ENCODE results near the gene KLHDC10. TPM values are rescaled to one million over a fixed set of nuclear protein-coding genes. Genes with fewer than 3 reads are reported as not detected.
"Not testable (repeated sequence)": the region's sequence is repeated elsewhere in the genome, so short reads cannot be mapped to it uniquely, and the experiment has no call there.

KLHDC10 gene
- total RNA-seq, 2 donors from 2014 or later, result 18.7 to 34.7 TPM

DNA sequence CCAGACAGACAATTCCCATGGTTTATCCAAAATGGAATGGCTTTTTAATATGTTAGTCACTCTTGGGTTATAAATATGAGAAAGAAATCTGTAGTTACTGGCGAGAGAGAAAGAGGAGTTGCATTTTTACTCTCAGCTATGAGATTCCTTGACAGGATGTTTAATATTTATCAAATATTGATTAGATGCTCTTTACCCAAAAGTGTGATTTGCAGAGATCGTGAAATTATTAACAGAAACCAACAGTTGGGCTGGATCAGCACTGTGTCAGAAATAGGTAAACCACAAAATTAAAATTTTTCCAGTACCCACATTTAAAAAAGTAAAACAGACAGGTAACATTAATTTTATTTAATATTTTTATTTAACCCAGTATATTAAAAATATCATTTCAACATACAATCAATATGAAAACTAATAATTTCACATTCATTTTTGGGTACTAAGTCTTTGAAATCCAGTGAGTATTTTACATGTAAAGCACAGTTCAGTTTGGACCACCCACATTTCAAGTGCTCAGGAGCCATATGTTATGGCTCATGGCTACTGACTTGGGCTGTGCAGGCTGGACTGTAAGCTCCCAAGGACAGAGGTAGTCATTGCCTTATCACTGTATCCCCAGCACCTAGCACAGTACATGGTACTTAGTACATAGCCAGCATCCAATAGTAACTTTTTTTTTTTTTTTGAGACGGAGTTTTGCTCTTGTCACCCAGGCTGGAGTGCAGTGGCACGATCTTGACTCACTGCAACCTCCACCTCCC, 42.5 kb downstream of the KLHDC10 start:
- intact Hi-C loops (cut with DNase I), result no loop called here
- H3K4me3 ChIP-seq, result no peak overlapping the region

DNA sequence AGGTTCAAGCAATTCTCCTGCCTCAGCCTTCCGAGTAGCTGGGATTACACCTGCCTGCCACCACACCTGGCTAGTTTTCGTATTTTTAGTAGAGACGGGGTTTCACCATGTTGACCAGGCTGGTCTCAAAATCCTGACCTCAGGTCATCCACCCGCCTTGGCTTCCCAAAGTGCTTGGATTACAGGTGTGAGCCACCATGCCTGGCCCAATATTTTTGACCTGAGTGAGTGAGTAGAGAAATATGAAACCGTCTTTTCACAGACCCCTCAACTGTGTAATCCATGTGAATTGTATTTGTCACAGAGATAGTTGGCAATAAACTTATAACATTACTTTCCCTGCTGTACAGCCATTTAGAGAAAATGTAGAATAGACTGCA, 43.1 kb downstream of the KLHDC10 start:
- intact Hi-C loops (cut with DNase I); DNase-seq (ENCODE audit: low spot score); H3K36me3 ChIP-seq; H3K27ac ChIP-seq; H3K4me1 ChIP-seq (replicated peaks); H3K27me3 ChIP-seq (replicated peaks; ENCODE audit: insufficient read depth); H3K9me3 ChIP-seq; H3K4me3 ChIP-seq: not testable (repeated sequence)
- WGBS, result 95% methylated on average over 5 of the region's 5 CpGs

More for the DNA sequence above, 42.5 kb downstream of the KLHDC10 start:
- WGBS, result 87% methylated on average over 4 of the region's 4 CpGs
- H3K36me3 ChIP-seq, result no peaks in the 10 kb centered on the region
- no peak for DNase-seq (ENCODE audit: low spot score)
- no peaks in the 10 kb centered on the region for H3K4me1 ChIP-seq (replicated peaks)
- no peaks in the 10 kb centered on the region for H3K9me3 ChIP-seq
- H3K27me3 ChIP-seq (replicated peaks; ENCODE audit: insufficient read depth), result no peaks in the 10 kb centered on the region
- TF ChIP-seq POLR2A (IDR thresholded peaks at IDR 0.05) (no peak), POLR2AphosphoS5 (IDR thresholded peaks at IDR 0.05) (no peak)
- TF ChIP-seq, protein P1, sequence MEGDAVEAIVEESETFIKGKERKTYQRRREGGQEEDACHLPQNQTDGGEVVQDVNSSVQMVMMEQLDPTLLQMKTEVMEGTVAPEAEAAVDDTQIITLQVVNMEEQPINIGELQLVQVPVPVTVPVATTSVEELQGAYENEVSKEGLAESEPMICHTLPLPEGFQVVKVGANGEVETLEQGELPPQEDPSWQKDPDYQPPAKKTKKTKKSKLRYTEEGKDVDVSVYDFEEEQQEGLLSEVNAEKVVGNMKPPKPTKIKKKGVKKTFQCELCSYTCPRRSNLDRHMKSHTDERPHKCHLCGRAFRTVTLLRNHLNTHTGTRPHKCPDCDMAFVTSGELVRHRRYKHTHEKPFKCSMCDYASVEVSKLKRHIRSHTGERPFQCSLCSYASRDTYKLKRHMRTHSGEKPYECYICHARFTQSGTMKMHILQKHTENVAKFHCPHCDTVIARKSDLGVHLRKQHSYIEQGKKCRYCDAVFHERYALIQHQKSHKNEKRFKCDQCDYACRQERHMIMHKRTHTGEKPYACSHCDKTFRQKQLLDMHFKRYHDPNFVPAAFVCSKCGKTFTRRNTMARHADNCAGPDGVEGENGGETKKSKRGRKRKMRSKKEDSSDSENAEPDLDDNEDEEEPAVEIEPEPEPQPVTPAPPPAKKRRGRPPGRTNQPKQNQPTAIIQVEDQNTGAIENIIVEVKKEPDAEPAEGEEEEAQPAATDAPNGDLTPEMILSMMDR (IDR thresholded peaks at IDR 0.05), result no peak
- no peak overlapping the region for H3K27ac ChIP-seq

DNA sequence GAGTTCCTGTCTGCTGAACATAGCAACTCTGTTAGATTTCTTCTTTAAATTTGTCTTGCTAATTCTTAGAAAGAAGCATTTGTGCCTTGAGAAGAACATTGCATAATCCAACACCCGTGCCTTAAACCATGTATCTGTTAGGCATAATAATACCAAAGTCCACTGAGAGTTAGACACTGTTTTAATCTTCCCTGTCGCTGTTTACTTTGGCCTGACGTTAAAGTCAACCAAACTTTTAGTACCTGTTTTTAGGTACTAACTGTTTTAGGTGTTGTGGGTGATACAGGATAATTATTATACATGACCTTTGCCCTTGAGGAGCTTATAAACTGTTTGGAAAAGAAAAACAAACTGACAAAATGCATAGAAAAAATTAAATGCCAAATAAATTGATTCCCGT, 43.6 kb downstream of the KLHDC10 start:
- Histone ChIP-seq H3K36me3 (no peaks in the 10 kb centered on the region), H3K9me3 (no peaks in the 10 kb centered on the region), H3K27ac (no peak overlapping the region), H3K4me1 (replicated peaks) (no peaks in the 10 kb centered on the region), H3K4me3 (no peak overlapping the region), H3K27me3 (replicated peaks; ENCODE audit: insufficient read depth) (no peaks in the 10 kb centered on the region)
- 41% methylated on average over 4 of the region's 4 CpGs for WGBS
- intact Hi-C loops (cut with DNase I), result no loop called here
- no peak for DNase-seq (ENCODE audit: low spot score)
- TF ChIP-seq, protein P1 (IDR thresholded peaks at IDR 0.05), result no peak
- peak; percentile 33 for TF ChIP-seq POLR2AphosphoS5 (IDR thresholded peaks at IDR 0.05)

DNA sequence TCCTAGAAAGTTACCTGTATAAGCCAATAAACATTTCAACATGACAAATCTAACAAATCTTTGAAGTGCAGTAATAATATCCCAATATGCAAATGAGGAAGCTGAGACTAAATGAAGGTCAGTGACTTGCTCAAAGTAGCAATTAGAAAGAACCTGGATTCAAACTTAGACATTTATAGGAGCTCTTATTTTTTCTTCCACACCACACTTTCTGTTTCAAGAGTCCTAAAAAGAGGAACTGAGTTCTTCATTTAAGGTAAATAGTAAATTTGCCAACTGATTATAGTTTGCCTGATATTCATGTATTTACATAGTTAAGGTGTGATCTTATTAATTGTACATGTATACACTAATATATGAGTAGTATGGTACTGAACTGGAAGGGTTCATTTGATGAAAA, 44.0 kb downstream of the KLHDC10 start:
- intact Hi-C loops (cut with DNase I), result no loop called here

DNA sequence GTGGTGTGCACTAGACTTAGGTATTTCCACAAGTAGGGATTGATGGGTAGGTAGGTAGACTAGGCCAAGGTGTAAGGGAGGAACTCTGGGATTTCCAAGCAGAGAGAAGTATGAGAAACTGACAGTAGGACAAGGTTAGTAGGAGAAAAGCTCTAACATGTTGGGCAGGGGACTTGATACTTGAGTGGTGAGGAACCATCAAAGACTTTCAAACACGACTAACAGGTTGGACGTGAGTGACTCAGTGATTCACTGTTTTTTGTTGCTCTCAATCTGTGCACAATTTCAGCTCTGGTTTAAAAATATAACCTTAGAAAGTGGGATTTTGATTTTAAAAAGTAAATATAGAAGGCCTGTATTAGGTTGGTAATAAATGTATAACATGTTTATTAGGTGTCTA, 44.4 kb downstream of the KLHDC10 start:
- no peaks in the 10 kb centered on the region for H3K4me1 ChIP-seq (replicated peaks)
- DNase-seq (ENCODE audit: low spot score), result no peak
- intact Hi-C loops (cut with DNase I), result no loop called here
- H3K27me3 ChIP-seq (replicated peaks; ENCODE audit: insufficient read depth), result no peaks in the 10 kb centered on the region
- H3K4me3 ChIP-seq, result no peak overlapping the region
- H3K36me3 ChIP-seq, result no peaks in the 10 kb centered on the region
- no peak overlapping the region for H3K27ac ChIP-seq
- H3K9me3 ChIP-seq, result no peaks in the 10 kb centered on the region
- WGBS, result 88% methylated on average over 2 of the region's 2 CpGs
- TF ChIP-seq, protein P1 (IDR thresholded peaks at IDR 0.05), result no peak
- TF ChIP-seq POLR2AphosphoS5 (IDR thresholded peaks at IDR 0.05), result no peak
- no peak for TF ChIP-seq POLR2A (IDR thresholded peaks at IDR 0.05)

More for the DNA sequence above, 44.0 kb downstream of the KLHDC10 start:
- Histone ChIP-seq H3K4me1 (replicated peaks) (no peaks in the 10 kb centered on the region), H3K27me3 (replicated peaks; ENCODE audit: insufficient read depth) (no peaks in the 10 kb centered on the region), H3K36me3 (no peaks in the 10 kb centered on the region), H3K4me3 (no peak overlapping the region), H3K27ac (no peak overlapping the region), H3K9me3 (no peaks in the 10 kb centered on the region)
- DNase-seq (ENCODE audit: low spot score), result no peak
- TF ChIP-seq, protein P1 (IDR thresholded peaks at IDR 0.05), result no peak
- no peak for TF ChIP-seq POLR2AphosphoS5 (IDR thresholded peaks at IDR 0.05)
- TF ChIP-seq POLR2A (IDR thresholded peaks at IDR 0.05), result no peak

Data from prostate gland (tissue), 2 donors.